HepG2 (cell line): ENCODE data around the gene BTBD19. TPM values are rescaled to one million over a fixed set of nuclear protein-coding genes. Genes with fewer than 3 reads are reported as not detected.
A peak's percentile ranks its signal among the peaks of the same experiment; 100 is the strongest.

ENCODE experiments used
- ATAC-seq: fragments of 200-7000 bp; cut with Tn5 transposase; 3 replicates; pipeline ENCODE4 v1.9.1; 2020; ENCODE audit warnings: mild to moderate bottlenecking, moderate library complexity
- BruUV-seq: library from RNA; stranded (reverse); fragments of 400-500 nt; replicated peaks from 2 replicates; lab custom pipeline; 2021; lab: Mats Ljungman, UMichigan
- CTCF ChIA-PET: fragments of 300-600 bp; formaldehyde crosslinking; extraction: SDS; loops from one replicate; lab custom pipeline; 2021; ENCODE audit warnings: low total read pairs, inconsistent platforms, low intra/inter-chr PET ratio; lab: Yijun Ruan, JAX
- POLR2A ChIA-PET: fragments of 350-600 bp; sonication (Branson Sonifier 250); formaldehyde crosslinking; loops from one replicate; lab custom pipeline; 2020; ENCODE audit warnings: antibody characterized with exemption, inconsistent platforms; lab: Yijun Ruan, JAX
- DNase-seq: peaks from one replicate; pipeline ENCODE4 v3.0.0-alpha.2; 2015; ENCODE audit warnings: low spot score
- FAIRE-seq: peaks from 3 replicates; lab custom pipeline; 2011; peaks lifted over from hg19 to GRCh38; lab: Jason Lieb, UNC
- H2AFZ ChIP-seq: one replicate; pipeline ENCODE4 v1.6.1; 2011; ENCODE audit warnings: low read length, inconsistent platforms
- H3K27ac ChIP-seq: fragments of 300-600 bp; 3 replicates; pipeline ENCODE4 v1.8.0; 2011; ENCODE audit warnings: mixed run types, mild to moderate bottlenecking, mixed read lengths, low read length, inconsistent platforms; ENCODE audit not compliant: insufficient read depth; ENCODE audit errors: extremely low read length
- H3K27me3 ChIP-seq, 2 experiments: fragments of 200-600 bp in 1 of 2; 2 replicates in 1 of 2; 3 replicates in 1 of 2; pipeline versions ENCODE4 v1.6.0 to v1.8.0; 2011; ENCODE audit warnings: low read length in 2 of 2, mild to moderate bottlenecking in 2 of 2, moderate library complexity in 2 of 2, inconsistent platforms in 1 of 2; ENCODE audit not compliant: insufficient read depth in 2 of 2, control insufficient read depth in 1 of 2
- H3K36me3 ChIP-seq, 2 experiments: fragments of 200-600 bp in 1 of 2; replicated peaks in 1 of 2; 2 replicates in 1 of 2; 3 replicates in 1 of 2; pipeline versions ENCODE4 v1.5.1 to v1.8.0; 2011; ENCODE audit warnings: low read length in 2 of 2, inconsistent platforms in 1 of 2; ENCODE audit not compliant: insufficient read depth in 2 of 2, control insufficient read depth in 1 of 2
- H3K4me1 ChIP-seq: 2 replicates; pipeline ENCODE4 v1.5.1; 2012; ENCODE audit warnings: low read length, inconsistent platforms; ENCODE audit not compliant: insufficient read depth
- H3K4me2 ChIP-seq: 2 replicates; pipeline ENCODE4 v1.6.0; 2011; ENCODE audit warnings: low read depth, low read length, inconsistent platforms
- H3K4me3 ChIP-seq, 3 experiments: fragments of 200-600 bp in 1 of 3; sonication (generic), shearing (Covaris generic) in 1 of 3; replicated peaks in 1 of 3; 2 replicates each; pipeline ENCODE4 v1.5.1; 2011 to 2016; ENCODE audit warnings: low read length in 3 of 3, inconsistent platforms in 2 of 3, low read depth in 2 of 3, mild to moderate bottlenecking in 2 of 3, control low read depth in 1 of 3, mixed read lengths in 1 of 3; ENCODE audit not compliant: insufficient read depth in 1 of 3
- H3K79me2 ChIP-seq: one replicate; pipeline ENCODE4 v1.6.1; 2011; ENCODE audit warnings: low read length, inconsistent platforms; ENCODE audit not compliant: insufficient read depth
- H3K9ac ChIP-seq: 2 replicates; pipeline ENCODE4 v1.6.0; 2011; ENCODE audit warnings: mild to moderate bottlenecking, low read depth, low read length, inconsistent platforms; ENCODE audit not compliant: insufficient read depth
- H3K9me3 ChIP-seq: 2 replicates; pipeline ENCODE4 v1.5.1; 2012; ENCODE audit warnings: mild to moderate bottlenecking, low read length
- H4K20me1 ChIP-seq: 2 replicates; pipeline ENCODE4 v1.6.0; 2011; ENCODE audit warnings: inconsistent platforms, mild to moderate bottlenecking, low read length, moderate library complexity; ENCODE audit not compliant: insufficient read depth
- BRD4 ChIP-seq: sonication (generic); formaldehyde crosslinking; IDR thresholded peaks from 2 replicates; pipeline ENCODE4 v1.4.0; 2020; ENCODE audit warnings: missing genetic modification reagents
- CEBPB ChIP-seq: IDR thresholded peaks from 2 replicates; pipeline ENCODE4 v1.6.1; 2011; ENCODE audit warnings: low read depth, low read length, improper control_type of control experiment, borderline replicate concordance
- CEBPG ChIP-seq: IDR thresholded peaks from 2 replicates; pipeline ENCODE4 v1.6.1; 2016
- FOXC1 ChIP-seq: sonication (generic); formaldehyde crosslinking; IDR thresholded peaks from 2 replicates; pipeline ENCODE4 v1.8.0; 2022; ENCODE audit warnings: mild to moderate bottlenecking, missing genetic modification reagents, borderline replicate concordance
- MED13 ChIP-seq: sonication (generic); formaldehyde crosslinking; IDR thresholded peaks from 2 replicates; pipeline ENCODE4 v1.5.0; 2020; ENCODE audit warnings: missing genetic modification reagents
- MTA1 ChIP-seq: sonication (generic); formaldehyde crosslinking; IDR thresholded peaks from 2 replicates; pipeline ENCODE4 v1.4.0; 2020; ENCODE audit warnings: missing genetic modification reagents, mild to moderate bottlenecking, borderline replicate concordance
- NR2F6 ChIP-seq, 2 experiments: IDR thresholded peaks; 2 replicates each; pipeline ENCODE4 v1.6.1; 2016; ENCODE audit warnings: antibody characterized with exemption in 1 of 2, mild to moderate bottlenecking in 1 of 2
- SP2 ChIP-seq: sonication (generic); formaldehyde crosslinking; IDR thresholded peaks from 2 replicates; pipeline ENCODE4 v1.5.1; 2020; ENCODE audit warnings: mild to moderate bottlenecking, missing genetic modification reagents
- TBX2 ChIP-seq: sonication (generic); formaldehyde crosslinking; IDR thresholded peaks from 2 replicates; pipeline ENCODE4 v1.5.0; 2020; ENCODE audit warnings: missing genetic modification reagents, mild to moderate bottlenecking, borderline replicate concordance
- ZMYM3 ChIP-seq: sonication (generic); formaldehyde crosslinking; IDR thresholded peaks from 2 replicates; pipeline ENCODE4 v1.5.1; 2020; ENCODE audit warnings: mild to moderate bottlenecking, missing genetic modification reagents
- ZNF121 ChIP-seq: sonication (generic); formaldehyde crosslinking; IDR thresholded peaks from 2 replicates; pipeline ENCODE4 v1.5.0; 2020; ENCODE audit warnings: mild to moderate bottlenecking, missing genetic modification reagents
- ZNF350 ChIP-seq: sonication (generic); formaldehyde crosslinking; IDR thresholded peaks from 2 replicates; pipeline ENCODE4 v1.4.0; 2020; ENCODE audit warnings: mild to moderate bottlenecking, low read depth, missing genetic modification reagents, borderline replicate concordance
- WGBS: methylation state at CpG from one replicate; pipeline ENCODE4 v1.1.6; 2017; ENCODE audit warnings: low lambda C conversion rate; 5-methylcytosine and 5-hydroxymethylcytosine counted together
- in situ Hi-C: cut with HindIII; loops from 2 replicates; pipeline ENCODE4 v1.10.0; 2017; ENCODE audit warnings: low pct_unique_long_range_greater_than_20kb; ENCODE audit not compliant: extremely low pct_ligation_motif_present
- intact Hi-C: fragments of 100-400 bp; cut with micrococcal nuclease; formaldehyde crosslinking; loops from one replicate; pipeline ENCODE4 v1.10.0; 2022; ENCODE audit not compliant: unreplicated experiment
- polyA plus RNA-seq, 8 experiments: library from polyadenylated mRNA; depleted of rRNA in 3 of 8; stranded (reverse) in 7 of 8; unstranded in 1 of 8; fragments of >200 nt; fragmentation: Illumina TruSeq in 4 of 8; extraction: Trizol in 4 of 8; gene quantifications; 2 replicates each; pipeline versions ENCODE4 v1.2.1 to v1.2.3, GENCODE V29; 2011 to 2016; ENCODE audit warnings: low read depth in 4 of 8, missing spikeins in 1 of 8, mixed read lengths in 1 of 8; ENCODE audit not compliant: insufficient read depth in 1 of 8
- total RNA-seq, 5 experiments: library from RNA; depleted of rRNA; stranded (reverse); fragments of >200 nt; fragmentation: Illumina TruSeq; extraction: Trizol; gene quantifications; 2 replicates each; pipeline ENCODE4 v1.2.3, GENCODE V29; 2016; ENCODE audit warnings: low read depth in 1 of 5
- TF ChIP-seq, protein P1 (sequence below): sonication (generic); formaldehyde crosslinking; IDR thresholded peaks from 2 replicates; pipeline ENCODE4 v1.4.0; 2020; ENCODE audit warnings: missing genetic modification reagents
- TF ChIP-seq, protein P2 (sequence below): sonication (generic); formaldehyde crosslinking; IDR thresholded peaks from 2 replicates; pipeline ENCODE4 v1.9.0; 2022; ENCODE audit warnings: missing genetic modification reagents, mild to moderate bottlenecking, borderline replicate concordance
- TF ChIP-seq, protein P3 (sequence below): sonication (generic); formaldehyde crosslinking; IDR thresholded peaks from 2 replicates; pipeline ENCODE4 v1.5.0; 2020; ENCODE audit warnings: mild to moderate bottlenecking, missing genetic modification reagents, borderline replicate concordance

BTBD19 gene
- total and polyA plus RNA-seq, 2 of the 13 experiments (the other 11 are each of a cell fraction or from before 2014, with no cell fraction given): 2.7 to 6.7 TPM

DNA sequence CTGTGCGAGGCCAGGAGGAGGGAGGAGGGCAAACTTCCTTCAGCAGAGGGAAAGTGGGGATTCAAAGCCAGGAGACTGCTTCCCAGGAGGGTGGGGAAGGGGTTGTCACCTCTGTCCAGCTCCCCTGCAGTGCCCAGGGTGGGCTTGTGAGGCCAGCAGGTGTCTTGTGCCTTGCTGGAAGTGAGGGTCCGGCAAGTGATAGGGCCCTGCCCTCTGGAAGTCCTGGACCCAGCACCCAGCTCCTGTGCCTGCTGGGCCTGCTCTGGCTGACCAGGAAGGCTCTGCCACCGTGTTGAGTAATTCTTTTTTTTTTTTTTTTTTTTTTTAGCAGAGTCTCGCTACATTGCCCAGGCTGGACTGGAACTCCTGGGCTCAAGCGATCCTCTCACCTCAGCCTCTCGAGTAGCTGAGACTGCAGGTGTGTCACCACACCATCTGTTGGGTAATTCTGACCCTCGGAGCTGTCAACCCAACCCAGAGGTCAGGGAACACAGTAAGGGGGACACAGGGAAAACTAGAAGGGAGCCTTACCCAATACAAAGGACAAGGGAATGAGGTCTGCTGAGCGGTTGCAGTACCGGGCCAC lies 21.4 kb upstream of the BTBD19 start:
- DNase-seq (no peak), FAIRE-seq (no peak), ATAC-seq (no peak)
- H3K79me2 ChIP-seq: no peaks in the 10 kb centered on the region
- in situ Hi-C loops: no loop called here
- peak overlapping the region in 1 of 3 experiments; percentile 79; a peak in 1 of 6 replicates for H3K4me3 ChIP-seq
- POLR2A ChIA-PET: interaction anchor here (0.7 to 5.7 kb wide), 9 partner anchors 10 to 553 kb away, joined by 3 to 32 read pairs (median 4); partner anchors contain the start of genes BTBD19, DYNLT4, HECTD3 and MUTYH
- H3K36me3 ChIP-seq: no peaks in the 10 kb centered on the region
- 0 out of 2 replicates have a peak overlapping the region, but pooled peaks have one; percentile 7 for H3K9ac ChIP-seq
- WGBS: 13% methylated on average over 9 of the region's 9 CpGs
- H3K27ac ChIP-seq: no peak overlapping the region
- H2AFZ ChIP-seq: peak overlapping the region; percentile 16
- BruUV-seq: no TSS peak
- CTCF ChIA-PET: no interaction called here
- peaks cover 3 to 17% of the 10 kb centered on the region in 2 experiments; a peak in 2 of 5 replicates for H3K27me3 ChIP-seq
- peaks cover 67% of the 10 kb centered on the region for H3K4me1 ChIP-seq
- no peaks in the 10 kb centered on the region for H4K20me1 ChIP-seq
- intact Hi-C loops: no loop called here
- H3K4me2 ChIP-seq: peak overlapping the region; percentile 76
- no peaks in the 10 kb centered on the region for H3K9me3 ChIP-seq
- TF ChIP-seq, protein P1, sequence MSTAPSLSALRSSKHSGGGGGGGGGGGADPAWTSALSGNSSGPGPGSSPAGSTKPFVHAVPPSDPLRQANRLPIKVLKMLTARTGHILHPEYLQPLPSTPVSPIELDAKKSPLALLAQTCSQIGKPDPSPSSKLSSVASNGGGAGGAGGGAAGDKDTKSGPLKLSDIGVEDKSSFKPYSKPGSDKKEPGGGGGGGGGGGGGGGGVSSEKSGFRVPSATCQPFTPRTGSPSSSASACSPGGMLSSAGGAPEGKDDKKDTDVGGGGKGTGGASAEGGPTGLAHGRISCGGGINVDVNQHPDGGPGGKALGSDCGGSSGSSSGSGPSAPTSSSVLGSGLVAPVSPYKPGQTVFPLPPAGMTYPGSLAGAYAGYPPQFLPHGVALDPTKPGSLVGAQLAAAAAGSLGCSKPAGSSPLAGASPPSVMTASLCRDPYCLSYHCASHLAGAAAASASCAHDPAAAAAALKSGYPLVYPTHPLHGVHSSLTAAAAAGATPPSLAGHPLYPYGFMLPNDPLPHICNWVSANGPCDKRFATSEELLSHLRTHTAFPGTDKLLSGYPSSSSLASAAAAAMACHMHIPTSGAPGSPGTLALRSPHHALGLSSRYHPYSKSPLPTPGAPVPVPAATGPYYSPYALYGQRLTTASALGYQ (CRISPR knock-in tag): no peak
- peak; percentile 96 for TF ChIP-seq ZNF121
- TF ChIP-seq MTA1 (CRISPR knock-in tag): 0 out of 2 replicates have a peak, but pooled peaks have one; percentile 22
- TF ChIP-seq BRD4 (CRISPR knock-in tag): 0 out of 2 replicates have a peak, but pooled peaks have one; percentile 8
- TF ChIP-seq FOXC1 (CRISPR knock-in tag): 0 out of 2 replicates have a peak, but pooled peaks have one; percentile 43
- TF ChIP-seq, protein P2, sequence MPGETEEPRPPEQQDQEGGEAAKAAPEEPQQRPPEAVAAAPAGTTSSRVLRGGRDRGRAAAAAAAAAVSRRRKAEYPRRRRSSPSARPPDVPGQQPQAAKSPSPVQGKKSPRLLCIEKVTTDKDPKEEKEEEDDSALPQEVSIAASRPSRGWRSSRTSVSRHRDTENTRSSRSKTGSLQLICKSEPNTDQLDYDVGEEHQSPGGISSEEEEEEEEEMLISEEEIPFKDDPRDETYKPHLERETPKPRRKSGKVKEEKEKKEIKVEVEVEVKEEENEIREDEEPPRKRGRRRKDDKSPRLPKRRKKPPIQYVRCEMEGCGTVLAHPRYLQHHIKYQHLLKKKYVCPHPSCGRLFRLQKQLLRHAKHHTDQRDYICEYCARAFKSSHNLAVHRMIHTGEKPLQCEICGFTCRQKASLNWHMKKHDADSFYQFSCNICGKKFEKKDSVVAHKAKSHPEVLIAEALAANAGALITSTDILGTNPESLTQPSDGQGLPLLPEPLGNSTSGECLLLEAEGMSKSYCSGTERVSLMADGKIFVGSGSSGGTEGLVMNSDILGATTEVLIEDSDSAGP (CRISPR knock-in tag): peak; percentile 9; the same call in 1 of the 2 replicates
- peak; percentile 30; the same call in 1 of the 2 replicates for TF ChIP-seq NR2F6 (IDR thresholded peaks at IDR 0.05)
- TF ChIP-seq NR2F6 (CRISPR knock-in tag; IDR thresholded peaks at IDR 0.05): no peak
- TF ChIP-seq ZNF350 (CRISPR knock-in tag): 0 out of 2 replicates have a peak, but pooled peaks have one; percentile 5
- 0 out of 2 replicates have a peak, but pooled peaks have one; percentile 27 for TF ChIP-seq CEBPG (CRISPR knock-in tag)
- no peak for TF ChIP-seq MED13 (CRISPR knock-in tag)
- TF ChIP-seq SP2 (CRISPR knock-in tag): no peak
- TF ChIP-seq, protein P3, sequence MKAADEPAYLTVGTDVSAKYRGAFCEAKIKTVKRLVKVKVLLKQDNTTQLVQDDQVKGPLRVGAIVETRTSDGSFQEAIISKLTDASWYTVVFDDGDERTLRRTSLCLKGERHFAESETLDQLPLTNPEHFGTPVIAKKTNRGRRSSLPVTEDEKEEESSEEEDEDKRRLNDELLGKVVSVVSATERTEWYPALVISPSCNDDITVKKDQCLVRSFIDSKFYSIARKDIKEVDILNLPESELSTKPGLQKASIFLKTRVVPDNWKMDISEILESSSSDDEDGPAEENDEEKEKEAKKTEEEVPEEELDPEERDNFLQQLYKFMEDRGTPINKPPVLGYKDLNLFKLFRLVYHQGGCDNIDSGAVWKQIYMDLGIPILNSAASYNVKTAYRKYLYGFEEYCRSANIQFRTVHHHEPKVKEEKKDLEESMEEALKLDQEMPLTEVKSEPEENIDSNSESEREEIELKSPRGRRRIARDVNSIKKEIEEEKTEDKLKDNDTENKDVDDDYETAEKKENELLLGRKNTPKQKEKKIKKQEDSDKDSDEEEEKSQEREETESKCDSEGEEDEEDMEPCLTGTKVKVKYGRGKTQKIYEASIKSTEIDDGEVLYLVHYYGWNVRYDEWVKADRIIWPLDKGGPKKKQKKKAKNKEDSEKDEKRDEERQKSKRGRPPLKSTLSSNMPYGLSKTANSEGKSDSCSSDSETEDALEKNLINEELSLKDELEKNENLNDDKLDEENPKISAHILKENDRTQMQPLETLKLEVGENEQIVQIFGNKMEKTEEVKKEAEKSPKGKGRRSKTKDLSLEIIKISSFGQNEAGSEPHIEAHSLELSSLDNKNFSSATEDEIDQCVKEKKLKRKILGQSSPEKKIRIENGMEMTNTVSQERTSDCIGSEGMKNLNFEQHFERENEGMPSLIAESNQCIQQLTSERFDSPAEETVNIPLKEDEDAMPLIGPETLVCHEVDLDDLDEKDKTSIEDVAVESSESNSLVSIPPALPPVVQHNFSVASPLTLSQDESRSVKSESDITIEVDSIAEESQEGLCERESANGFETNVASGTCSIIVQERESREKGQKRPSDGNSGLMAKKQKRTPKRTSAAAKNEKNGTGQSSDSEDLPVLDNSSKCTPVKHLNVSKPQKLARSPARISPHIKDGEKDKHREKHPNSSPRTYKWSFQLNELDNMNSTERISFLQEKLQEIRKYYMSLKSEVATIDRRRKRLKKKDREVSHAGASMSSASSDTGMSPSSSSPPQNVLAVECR (CRISPR knock-in tag): 0 out of 2 replicates have a peak, but pooled peaks have one; percentile 12
- TF ChIP-seq CEBPB: peak; percentile 45; the same call in 1 of the 2 replicates
- TF ChIP-seq TBX2 (CRISPR knock-in tag): 0 out of 2 replicates have a peak, but pooled peaks have one; percentile 8
- peak; percentile 25; the same call in 1 of the 2 replicates for TF ChIP-seq ZMYM3
